ENCODE data around the gene GPR78.

The GPR78 gene, protein sequence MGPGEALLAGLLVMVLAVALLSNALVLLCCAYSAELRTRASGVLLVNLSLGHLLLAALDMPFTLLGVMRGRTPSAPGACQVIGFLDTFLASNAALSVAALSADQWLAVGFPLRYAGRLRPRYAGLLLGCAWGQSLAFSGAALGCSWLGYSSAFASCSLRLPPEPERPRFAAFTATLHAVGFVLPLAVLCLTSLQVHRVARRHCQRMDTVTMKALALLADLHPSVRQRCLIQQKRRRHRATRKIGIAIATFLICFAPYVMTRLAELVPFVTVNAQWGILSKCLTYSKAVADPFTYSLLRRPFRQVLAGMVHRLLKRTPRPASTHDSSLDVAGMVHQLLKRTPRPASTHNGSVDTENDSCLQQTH

DNA sequence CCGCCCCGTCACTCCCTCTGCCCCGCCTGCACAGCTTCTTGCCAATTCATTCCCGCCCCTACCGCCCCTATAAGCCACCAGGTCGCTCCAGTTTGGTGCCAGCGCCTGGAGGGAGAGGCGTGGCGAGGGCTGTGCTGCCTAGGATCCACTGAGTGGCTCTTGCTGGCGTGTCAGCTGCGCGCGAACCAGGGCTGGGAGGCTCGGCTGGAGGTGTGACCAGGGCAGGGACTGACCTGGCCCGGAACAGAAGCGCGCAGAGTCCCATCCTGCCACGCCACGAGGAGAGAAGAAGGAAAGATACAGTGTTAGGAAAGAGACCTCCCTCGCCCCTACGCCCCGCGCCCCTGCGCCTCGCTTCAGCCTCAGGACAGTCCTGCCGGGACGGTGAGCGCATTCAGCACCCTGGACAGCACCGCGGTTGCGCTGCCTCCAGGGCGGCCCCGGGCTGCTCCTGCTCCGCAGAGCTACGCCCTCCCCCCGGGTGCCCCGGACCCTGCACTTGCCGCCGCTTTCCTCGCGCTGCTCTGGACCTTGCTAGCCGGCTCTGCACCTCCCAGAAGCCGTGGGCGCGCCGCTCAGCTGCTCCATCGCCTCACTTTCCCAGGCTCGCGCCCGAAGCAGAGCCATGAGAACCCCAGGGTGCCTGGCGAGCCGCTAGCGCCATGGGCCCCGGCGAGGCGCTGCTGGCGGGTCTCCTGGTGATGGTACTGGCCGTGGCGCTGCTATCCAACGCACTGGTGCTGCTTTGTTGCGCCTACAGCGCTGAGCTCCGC lies at the start of gene GPR78:
TSS of gene GPR78 (plus strand) at position 72 of the 773 bp plus-strand sequence. CDS start at position 663, 591 bp downstream.
- no peak for DNase-seq

DNA sequence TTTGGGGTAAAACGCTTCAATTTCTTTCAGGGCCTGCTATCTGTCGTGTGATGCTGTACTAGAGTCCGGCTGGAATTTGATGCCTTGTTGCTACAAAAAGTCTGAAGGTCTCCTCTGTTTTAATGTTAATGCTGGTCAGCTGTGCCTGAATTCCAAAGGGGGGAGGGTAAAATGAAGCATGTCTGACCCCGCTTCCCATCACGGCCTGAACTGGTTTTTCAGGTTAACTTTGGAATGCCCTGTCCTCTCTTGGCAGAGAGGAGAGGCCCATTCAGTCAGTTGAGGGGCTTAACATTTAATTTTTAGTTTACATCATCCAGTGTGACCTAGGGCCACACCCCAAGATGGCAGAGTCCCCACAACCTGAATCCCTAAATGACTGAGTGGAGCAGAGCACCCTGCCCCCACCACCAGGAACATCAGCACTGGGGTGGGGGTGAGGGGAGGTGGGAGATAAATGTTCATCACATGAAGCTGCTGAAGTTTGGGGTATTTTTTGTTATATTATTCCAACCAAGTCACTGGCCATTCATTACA lies 47.9 kb upstream of the GPR78 start:
- no peak for DNase-seq

DNA sequence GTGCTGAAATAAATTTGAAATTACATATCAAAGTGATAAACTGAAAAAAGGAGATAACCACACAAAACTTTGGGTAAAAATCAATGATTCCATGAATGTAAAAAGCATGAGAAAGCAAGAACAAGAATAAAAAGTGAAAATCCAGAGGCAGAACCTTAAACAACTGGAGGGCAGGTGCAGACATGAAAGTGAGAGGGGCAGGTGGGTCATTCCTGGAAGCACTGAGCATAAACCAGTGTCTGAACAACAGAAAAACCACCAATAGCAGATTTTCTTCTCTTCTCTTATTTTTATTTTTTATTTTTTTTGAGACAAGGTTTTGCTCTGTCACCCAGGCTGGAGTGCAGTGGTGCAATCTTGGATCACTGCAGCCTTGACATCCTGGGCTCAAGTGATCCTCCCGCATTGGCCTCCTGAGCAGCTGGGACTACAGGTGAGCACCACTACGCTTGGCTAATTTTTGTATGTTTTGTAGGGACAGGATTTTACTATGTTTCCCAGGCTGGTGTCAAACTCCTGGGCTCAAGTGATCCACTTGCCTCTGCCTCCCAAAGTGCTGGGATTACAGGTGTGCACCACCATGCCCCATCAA lies 46.8 kb upstream of the GPR78 start:
- DNase-seq: no peak

DNA sequence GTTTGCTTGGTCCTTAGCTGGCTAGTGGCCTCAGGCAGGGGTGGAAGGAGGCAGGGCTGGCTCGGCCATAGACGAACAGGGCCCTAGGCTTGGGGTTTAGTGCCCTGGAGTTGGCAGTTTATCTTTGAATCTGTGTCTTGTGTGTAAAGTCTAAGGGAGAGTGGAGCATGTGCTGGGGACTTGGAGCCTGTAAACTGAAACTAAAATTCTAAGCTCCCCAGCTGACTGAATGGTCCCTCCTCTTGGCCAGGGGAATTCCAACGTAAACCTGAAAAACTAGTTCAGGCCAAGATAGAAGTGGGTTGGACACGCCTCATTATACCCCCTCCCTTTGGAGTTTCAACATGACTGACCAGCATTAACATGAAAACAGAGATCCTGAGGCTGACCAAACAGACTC lies 46.1 kb upstream of the GPR78 start:
- DNase-seq: no peak

DNA sequence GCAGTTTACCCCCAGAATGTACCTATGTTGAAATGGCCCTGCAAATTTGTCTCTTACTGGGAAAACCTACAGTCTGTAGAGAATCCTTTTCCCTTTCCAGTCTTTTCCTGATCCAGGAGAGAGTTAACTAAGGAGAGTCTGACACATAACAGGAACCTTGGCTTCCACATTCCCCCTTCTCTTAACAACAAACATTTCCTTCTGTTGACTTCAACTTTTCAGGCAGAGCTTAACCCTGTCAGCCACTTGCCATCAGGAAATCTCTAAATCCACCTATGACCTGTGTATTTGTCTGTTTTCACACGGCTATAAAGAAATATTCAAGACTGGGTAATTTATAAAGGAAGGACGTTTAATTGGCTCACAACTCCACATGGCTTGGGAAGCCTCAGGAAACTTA lies 45.6 kb upstream of the GPR78 start:
- no peak for DNase-seq

- no peak for DNase-seq
Measured at GRCh38 chr4:8536467-8536866, 43.7 kb upstream of the GPR78 start.

DNA sequence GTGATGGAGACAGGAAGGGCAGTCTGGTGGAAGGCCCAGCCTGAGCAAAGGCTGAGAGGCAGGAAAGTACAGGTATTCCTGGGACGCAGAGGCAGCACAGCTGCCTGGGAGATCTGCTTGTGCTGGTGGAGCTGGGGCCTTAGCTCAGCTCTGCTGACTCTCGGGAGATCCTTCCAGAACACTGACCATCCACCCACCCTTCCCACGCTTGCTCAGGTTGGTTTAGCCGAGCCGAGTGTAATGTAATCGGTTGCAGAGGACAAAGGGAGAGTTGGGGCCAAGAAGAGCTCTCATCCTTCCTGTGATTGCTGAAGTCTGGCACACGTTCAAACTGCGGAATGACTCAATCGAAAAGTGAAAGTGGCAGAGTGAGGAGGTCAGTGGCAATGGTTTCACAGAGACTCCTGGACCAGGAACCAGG lies 43.1 kb upstream of the GPR78 start:
- DNase-seq: no peak

- DNase-seq: no peak
Measured at GRCh38 chr4:8538076-8538702, 42.0 kb upstream of the GPR78 start.

GRCh38 chr4:8538703-8539567 lies 41.3 kb upstream of the GPR78 start:
- DNase-seq: no peak

GRCh38 chr4:8539661-8540060 lies 40.5 kb upstream of the GPR78 start:
- DNase-seq: no peak

DNA sequence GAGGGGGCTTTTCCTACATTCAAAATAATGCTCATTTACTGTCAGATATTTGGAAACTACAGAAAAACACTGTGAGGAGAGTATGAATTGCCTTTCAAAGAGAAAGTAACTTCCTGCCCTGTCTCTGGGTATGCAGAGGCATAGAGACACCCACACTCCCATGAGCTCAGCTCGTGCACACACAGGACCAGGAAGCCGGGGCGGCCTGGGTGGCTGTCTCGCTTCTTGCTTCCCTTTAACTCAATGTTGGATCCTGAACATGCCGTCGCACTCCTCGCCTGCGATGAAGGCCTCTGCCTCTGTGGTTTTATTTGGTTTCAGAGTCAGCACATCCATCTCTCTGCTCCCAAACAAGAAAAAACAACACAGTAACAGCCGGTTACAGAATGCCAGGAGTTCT lies 40.1 kb upstream of the GPR78 start:
- DNase-seq: no peak

DNA sequence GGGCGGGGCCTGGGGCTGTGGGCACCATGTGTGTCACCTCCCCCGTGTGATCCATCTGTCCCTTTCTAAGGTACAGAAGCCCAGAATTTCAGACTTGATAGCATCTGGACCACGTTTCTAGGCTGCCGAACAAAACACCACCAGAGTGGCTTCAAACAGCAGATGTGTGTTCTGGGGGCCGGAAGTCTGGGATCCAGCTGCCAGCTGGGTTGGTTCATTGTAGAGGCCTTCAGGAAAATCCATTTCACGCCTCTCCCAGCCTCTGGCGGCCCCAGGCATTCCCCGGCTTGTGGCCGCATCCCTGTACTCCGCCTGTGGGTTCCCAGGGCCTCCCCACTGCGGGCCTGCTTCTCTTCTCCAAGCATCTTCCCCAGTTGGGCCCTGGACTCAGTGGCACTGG lies 39.6 kb upstream of the GPR78 start:
- no peak for DNase-seq

DNA sequence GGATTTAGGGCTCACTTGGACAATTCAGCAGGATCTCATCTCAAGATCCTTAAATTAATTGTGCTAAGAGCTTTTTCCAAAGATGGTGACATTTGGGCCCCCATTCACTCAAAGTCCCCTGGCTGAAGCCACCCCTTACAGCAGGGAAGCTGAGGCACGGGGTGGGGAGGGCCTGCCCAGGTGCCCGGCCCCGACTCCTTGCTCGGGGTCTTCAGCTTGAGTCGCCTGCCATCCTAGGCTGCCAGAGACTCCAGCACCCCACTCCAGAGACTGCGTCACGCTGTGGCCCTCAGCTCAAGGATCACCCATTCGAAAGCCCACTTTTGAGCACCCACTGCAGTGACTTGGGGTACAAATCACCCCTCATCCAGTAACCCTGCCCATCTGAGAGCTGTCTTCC lies 39.2 kb upstream of the GPR78 start:
- no peak for DNase-seq

- no peak for DNase-seq
Measured at GRCh38 chr4:8541981-8542715, 38.0 kb upstream of the GPR78 start.

- DNase-seq: no peak
Measured at GRCh38 chr4:8542776-8543525, 37.2 kb upstream of the GPR78 start.

GRCh38 chr4:8543623-8544022 lies 36.6 kb upstream of the GPR78 start:
- no peak for DNase-seq

DNA sequence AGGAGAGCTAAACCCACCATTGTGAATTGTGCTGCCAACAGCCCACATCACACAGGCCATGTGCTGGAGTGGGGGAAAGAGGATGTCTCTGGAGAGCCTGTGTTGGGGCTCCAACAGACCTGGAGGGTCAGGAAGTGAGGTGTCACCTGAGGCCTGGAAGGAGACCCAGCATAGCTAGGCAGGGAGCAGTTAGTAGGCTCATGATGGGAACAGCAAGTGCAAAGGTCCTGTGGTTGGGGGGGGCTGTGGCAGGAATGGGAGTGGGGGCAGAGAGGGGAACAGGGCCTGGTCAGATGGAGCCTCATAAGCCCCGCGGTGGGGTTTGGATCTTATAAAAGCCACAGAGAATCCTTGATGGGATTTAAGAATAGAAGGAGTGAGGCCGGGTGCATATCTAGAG lies 35.9 kb upstream of the GPR78 start:
- DNase-seq: no peak

- DNase-seq: no peak
Measured at GRCh38 chr4:8544741-8545438, 35.3 kb upstream of the GPR78 start.

DNA sequence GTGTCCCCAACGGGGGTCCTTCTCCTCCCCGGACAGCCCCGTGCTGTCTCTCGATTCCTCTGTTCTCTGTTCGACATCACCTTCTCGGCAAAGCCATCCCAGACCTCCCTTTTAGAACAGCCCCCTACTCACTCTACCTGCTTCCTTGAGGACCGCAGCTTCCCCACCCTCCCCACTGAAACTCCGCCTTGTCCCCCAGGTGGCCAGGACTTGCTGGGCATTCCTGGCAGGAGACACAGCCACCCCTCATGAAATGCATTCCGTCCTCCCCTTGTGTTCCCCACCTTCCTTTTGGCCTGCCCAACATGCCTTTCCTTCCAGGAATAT lies 34.8 kb upstream of the GPR78 start:
- DNase-seq: no peak

DNA sequence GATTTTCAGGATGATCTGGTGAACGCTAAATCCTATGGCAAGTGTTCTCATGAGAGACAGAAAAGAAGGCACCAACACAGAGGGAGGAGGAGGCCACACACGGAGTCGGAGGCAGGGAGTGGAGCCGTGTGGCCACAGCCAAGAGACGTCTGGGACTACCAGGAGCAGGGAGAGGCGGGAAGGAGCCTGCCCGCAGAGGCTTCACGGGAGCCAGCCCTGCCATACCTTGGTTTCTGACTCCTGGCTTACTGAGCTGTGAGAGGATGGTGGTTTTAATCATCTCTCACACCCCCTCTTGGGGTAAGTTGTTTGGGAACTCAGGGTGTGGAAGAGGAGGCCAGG lies 33.5 kb upstream of the GPR78 start:
- DNase-seq: no peak

Measured in stimulated activated naive CD4-positive, alpha-beta T cell treated with Interleukin-2 at 50 U/mL for 16 hours (primary cell).